ENCODE data around the gene TMA7.

The TMA7 gene

DNA sequence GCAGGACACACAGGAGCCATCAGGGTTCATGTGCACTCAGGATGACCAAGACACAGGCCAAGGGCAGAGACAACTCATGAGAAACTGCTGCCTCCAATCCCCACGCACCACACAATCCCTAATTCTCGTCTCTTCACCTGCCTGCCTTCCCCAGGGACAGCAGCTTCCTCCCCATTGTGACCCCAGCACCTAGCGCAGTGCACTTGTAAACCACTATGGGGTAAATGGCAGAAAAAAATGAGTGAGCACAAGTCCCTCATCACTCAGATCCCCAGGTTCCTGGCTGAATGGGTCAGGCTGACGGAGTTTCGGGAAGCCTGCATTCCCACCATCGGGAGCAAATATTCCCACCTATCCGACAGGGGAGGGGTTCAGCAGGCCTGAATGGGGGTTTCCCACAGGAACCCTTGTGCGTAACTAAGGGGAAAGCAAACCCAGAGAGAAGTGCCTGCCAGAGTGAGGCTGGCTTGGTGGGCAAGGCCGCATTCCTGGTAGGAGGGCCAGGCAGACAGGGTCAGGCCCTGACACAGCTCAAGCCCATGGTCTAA, 28.9 kb upstream of the TMA7 start:
- no peaks in the 10 kb centered on the region for H3K4me1 ChIP-seq (ENCODE audit: control insufficient read depth, insufficient read depth, low read length)
- H3K4me3 ChIP-seq (ENCODE audit: low read depth, low read length): no peak overlapping the region
- no peak overlapping the region for H3K9ac ChIP-seq (ENCODE audit: low read depth, low read length)
- no peak overlapping the region for H3K27ac ChIP-seq (ENCODE audit: low read depth, low read length)
- H3K27me3 ChIP-seq (ENCODE audit: control insufficient read depth, insufficient read depth, low read length): no peaks in the 10 kb centered on the region
- peaks cover 98% of the 10 kb centered on the region for H3K36me3 ChIP-seq (ENCODE audit: control insufficient read depth, insufficient read depth, low read length)
- no peaks in the 10 kb centered on the region for H3K9me3 ChIP-seq (ENCODE audit: control insufficient read depth, insufficient read depth, low read length)

DNA sequence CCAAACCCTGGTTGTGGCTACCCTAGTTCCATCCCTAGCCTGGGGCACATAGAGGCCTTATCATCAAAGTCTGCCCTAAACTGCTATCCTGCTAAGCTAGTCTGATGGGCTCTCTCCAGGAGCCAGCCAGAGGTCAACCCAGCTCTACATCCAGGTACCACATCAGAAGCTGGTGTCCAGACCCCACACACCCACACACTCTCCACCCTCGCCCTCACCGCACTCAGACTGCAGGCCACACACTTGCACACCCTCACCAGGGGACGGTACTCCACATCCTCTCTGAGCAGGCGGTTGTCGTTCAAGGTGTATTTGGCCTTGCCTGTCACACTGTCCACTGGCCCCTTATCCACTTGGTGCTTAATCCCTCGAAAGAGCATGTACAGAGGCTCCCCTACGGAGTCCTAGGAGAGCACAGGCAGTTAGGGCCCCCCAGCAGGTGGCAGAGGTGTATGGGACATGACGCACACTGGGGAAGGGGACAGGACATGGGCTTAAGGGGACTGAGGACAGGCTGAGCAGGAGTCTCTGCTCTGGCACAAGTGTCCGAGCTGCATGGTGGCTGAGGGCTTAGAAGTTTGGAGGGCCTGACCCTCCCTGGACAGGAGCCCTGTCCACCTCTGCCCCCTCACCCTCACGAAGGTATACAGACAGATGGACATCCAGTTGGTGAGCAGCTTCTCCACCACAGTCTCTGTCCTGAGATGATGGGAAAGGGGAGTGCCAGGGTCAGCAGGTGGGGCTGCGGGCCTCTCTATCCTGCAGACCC, 28.3 kb upstream of the TMA7 start:
- no peak overlapping the region for H3K4me3 ChIP-seq (ENCODE audit: low read depth, low read length)
- H3K27me3 ChIP-seq (ENCODE audit: control insufficient read depth, insufficient read depth, low read length): no peaks in the 10 kb centered on the region
- no peaks in the 10 kb centered on the region for H3K4me1 ChIP-seq (ENCODE audit: control insufficient read depth, insufficient read depth, low read length)
- no peak overlapping the region for H3K27ac ChIP-seq (ENCODE audit: low read depth, low read length)
- H3K9me3 ChIP-seq (ENCODE audit: control insufficient read depth, insufficient read depth, low read length): no peaks in the 10 kb centered on the region
- no peak overlapping the region for H3K9ac ChIP-seq (ENCODE audit: low read depth, low read length)
- H3K36me3 ChIP-seq (ENCODE audit: control insufficient read depth, insufficient read depth, low read length): peaks cover 98% of the 10 kb centered on the region

DNA sequence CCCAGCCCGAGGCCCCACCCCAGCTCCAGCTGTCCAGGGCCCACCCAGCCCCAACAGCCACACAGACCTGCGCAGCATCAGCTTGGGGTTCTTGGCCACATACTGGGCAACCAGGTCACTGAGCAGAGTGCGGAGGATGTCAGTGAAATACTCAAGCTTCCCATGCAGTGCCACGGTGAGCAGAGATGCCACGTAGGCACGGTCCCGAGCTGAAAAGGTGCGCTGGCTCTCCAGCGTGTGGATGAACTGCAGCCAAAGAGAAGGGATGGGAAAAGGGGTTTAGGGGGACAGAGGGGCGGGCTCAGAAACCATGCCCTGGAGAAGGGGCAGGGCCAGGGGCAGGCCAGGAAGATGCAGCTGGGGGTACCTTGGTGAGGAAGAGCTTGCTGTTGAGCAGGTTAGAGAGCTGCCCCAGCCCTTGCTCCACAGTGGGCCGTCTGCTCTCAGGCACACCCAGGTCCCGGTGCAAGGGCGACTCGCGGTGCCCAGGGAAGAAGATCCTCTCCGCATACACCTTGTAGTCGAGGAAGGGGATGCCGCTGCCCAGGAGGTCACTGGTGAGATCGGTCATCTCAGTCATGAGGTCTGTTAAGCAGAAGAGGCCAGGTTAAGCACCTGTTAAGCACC, 27.6 kb upstream of the TMA7 start:
- no peaks in the 10 kb centered on the region for H3K9me3 ChIP-seq (ENCODE audit: control insufficient read depth, insufficient read depth, low read length)
- no peak overlapping the region for H3K27ac ChIP-seq (ENCODE audit: low read depth, low read length)
- H3K9ac ChIP-seq (ENCODE audit: low read depth, low read length): no peak overlapping the region
- no peaks in the 10 kb centered on the region for H3K27me3 ChIP-seq (ENCODE audit: control insufficient read depth, insufficient read depth, low read length)
- peaks cover 98% of the 10 kb centered on the region for H3K36me3 ChIP-seq (ENCODE audit: control insufficient read depth, insufficient read depth, low read length)
- H3K4me1 ChIP-seq (ENCODE audit: control insufficient read depth, insufficient read depth, low read length): no peaks in the 10 kb centered on the region
- no peak overlapping the region for H3K4me3 ChIP-seq (ENCODE audit: low read depth, low read length)

DNA sequence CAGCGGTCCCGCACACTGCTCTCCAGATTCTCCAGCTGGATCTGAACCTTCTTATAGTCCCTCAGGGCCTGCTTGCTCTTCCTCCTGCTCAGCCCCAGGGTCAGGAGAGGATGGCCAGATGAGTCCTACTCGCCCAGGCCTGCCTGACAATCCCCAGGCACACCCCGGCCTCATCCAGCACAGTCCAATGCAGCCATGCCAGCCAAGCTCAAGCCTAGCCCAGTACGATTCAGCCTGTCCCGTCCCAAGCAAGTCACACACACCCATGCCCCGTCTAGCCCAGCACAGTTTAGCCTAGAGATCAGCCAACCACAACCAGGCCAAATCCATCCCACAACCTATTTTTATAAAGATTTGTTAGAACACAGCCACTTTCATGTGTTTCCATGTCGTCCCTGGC, 27.0 kb upstream of the TMA7 start:
- Histone ChIP-seq H3K9ac (ENCODE audit: low read depth, low read length) (no peak overlapping the region), H3K27ac (ENCODE audit: low read depth, low read length) (no peak overlapping the region)

DNA sequence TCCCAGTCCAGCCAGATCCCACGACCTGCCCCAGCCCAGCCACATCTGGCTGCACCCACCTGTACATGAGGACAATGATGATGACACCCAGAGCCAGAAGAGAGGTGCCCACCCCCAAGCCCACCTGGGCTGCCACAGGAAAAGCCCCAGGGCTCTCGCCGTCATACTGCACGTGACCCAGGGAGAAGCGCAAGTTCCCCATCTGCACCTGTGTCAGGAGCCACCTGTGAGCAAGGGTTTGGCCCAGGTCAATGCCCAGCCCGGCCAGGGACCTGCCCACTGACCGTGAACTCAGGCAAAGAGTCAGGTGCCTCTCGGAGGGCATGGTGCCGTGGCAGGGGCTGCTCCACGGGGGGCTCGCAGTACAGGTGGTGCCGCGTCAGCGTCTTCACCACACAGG, 26.4 kb upstream of the TMA7 start:
- Histone ChIP-seq H3K27ac (ENCODE audit: low read depth, low read length) (no peak overlapping the region), H3K9ac (ENCODE audit: low read depth, low read length) (no peak overlapping the region), H3K9me3 (ENCODE audit: control insufficient read depth, insufficient read depth, low read length) (no peaks in the 10 kb centered on the region), H3K27me3 (ENCODE audit: control insufficient read depth, insufficient read depth, low read length) (no peaks in the 10 kb centered on the region), H3K4me1 (ENCODE audit: control insufficient read depth, insufficient read depth, low read length) (no peaks in the 10 kb centered on the region), H3K4me3 (ENCODE audit: low read depth, low read length) (no peak overlapping the region), H3K36me3 (ENCODE audit: control insufficient read depth, insufficient read depth, low read length) (peaks cover 99% of the 10 kb centered on the region)

More for the DNA sequence above, 27.0 kb upstream of the TMA7 start:
- Histone ChIP-seq H3K36me3 (ENCODE audit: control insufficient read depth, insufficient read depth, low read length) (peaks cover 99% of the 10 kb centered on the region), H3K4me1 (ENCODE audit: control insufficient read depth, insufficient read depth, low read length) (no peaks in the 10 kb centered on the region), H3K27me3 (ENCODE audit: control insufficient read depth, insufficient read depth, low read length) (no peaks in the 10 kb centered on the region), H3K4me3 (ENCODE audit: low read depth, low read length) (no peak overlapping the region), H3K9me3 (ENCODE audit: control insufficient read depth, insufficient read depth, low read length) (no peaks in the 10 kb centered on the region)

DNA sequence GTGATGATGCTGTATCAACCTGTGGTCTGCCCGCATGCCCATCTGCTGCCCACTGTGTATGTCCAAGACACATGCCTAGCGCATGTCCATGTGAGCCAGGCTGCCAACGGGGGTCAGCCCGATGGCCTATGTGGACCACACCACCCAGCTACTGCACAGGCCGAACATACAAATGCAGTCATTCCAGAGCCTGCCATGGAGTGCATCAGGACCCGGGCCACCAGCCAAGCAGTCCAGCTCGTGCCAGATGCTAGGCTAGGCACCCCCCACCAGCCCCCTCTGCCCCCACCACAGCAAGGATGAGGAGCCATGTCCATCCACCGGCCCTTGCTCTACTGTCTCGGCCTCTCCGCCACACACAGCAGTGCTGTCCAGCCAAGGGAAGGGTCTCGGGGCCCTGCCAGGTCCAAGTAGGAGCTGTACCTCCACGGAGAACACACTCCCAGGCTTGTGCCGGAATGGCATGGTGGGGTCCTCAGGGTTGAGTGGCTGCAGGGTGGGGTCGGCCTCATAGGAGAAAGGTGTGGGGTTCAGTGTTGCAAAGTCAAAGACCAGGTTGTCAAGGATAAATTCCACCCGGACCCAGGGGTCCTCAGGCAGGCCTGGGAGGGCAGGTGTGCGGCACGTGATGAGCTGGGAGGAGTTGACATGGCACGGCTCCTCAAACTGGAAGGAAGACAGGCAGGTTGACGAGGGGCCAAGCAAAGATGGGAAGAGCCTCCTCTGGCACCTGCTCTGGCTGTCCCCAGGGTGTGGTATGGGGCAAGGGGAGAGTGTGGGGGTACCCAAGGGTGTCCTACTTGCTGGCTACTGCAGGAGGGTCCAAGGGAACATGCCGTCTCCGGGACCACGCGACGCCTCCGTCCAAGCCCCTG, 25.4 kb upstream of the TMA7 start:
- no peaks in the 10 kb centered on the region for H3K27me3 ChIP-seq (ENCODE audit: control insufficient read depth, insufficient read depth, low read length)
- H3K9me3 ChIP-seq (ENCODE audit: control insufficient read depth, insufficient read depth, low read length): no peaks in the 10 kb centered on the region
- H3K4me3 ChIP-seq (ENCODE audit: low read depth, low read length): no peak overlapping the region
- H3K36me3 ChIP-seq (ENCODE audit: control insufficient read depth, insufficient read depth, low read length): peaks cover 99% of the 10 kb centered on the region
- no peaks in the 10 kb centered on the region for H3K4me1 ChIP-seq (ENCODE audit: control insufficient read depth, insufficient read depth, low read length)
- H3K27ac ChIP-seq (ENCODE audit: low read depth, low read length): no peak overlapping the region
- no peak overlapping the region for H3K9ac ChIP-seq (ENCODE audit: low read depth, low read length)

DNA sequence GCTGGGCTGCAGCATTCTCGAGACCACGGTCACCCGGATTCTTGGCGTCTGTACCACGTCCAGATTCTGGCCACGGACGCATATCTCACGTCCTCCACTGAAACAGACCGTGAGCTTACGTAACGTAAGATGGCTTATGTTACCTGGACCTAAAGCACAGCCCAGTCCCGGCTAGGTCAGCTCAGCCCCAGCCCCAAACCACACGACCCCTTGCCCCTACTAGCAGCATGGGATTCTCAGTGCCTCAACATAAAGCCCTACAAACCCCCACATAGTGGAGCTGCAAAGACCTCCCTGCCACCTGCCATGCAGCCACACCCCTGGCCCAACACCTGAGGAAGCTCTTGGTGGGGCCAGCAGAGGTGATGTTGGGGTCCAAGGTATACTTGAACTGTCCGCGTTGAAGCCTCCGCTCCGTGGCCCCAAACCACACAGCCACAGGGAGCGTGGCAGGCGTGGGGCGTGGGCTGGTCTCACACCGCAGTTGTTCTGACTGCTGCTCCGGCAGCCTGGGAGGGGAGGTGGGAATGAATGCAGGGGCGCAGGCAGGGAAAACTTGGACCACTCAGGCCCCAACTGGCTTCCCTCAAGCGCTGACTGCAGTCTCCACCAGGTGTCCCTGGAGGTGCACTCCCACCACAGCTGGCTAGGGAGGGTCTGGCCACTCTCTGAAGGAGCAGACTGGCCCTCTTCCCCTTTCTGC, 24.7 kb upstream of the TMA7 start:
- Histone ChIP-seq H3K27me3 (ENCODE audit: control insufficient read depth, insufficient read depth, low read length) (no peaks in the 10 kb centered on the region), H3K36me3 (ENCODE audit: control insufficient read depth, insufficient read depth, low read length) (peaks cover 99% of the 10 kb centered on the region), H3K4me3 (ENCODE audit: low read depth, low read length) (no peak overlapping the region), H3K9me3 (ENCODE audit: control insufficient read depth, insufficient read depth, low read length) (no peaks in the 10 kb centered on the region), H3K9ac (ENCODE audit: low read depth, low read length) (no peak overlapping the region), H3K27ac (ENCODE audit: low read depth, low read length) (no peak overlapping the region), H3K4me1 (ENCODE audit: control insufficient read depth, insufficient read depth, low read length) (no peaks in the 10 kb centered on the region)

DNA sequence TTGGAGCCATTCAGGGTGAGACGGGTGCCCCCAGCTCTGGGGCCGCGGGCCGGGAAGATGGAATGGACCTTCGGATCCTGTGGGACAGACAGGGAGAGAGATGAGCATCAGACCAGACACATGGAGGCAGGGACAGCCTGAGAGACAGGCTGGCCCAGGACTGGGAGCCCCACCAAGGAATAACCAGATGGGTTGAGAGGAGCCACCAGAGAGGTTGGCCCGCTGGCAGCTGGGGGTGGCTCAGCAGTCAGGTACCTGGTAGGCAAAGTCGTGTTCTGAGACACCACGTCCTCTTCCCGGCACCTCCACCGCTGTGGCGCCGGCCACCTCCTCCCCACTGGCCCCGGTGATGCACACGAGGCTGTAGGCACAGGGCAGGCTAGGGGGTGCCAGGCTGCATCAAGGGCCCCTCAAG, 24.0 kb upstream of the TMA7 start:
- Histone ChIP-seq H3K9me3 (ENCODE audit: control insufficient read depth, insufficient read depth, low read length) (no peaks in the 10 kb centered on the region), H3K4me3 (ENCODE audit: low read depth, low read length) (no peak overlapping the region), H3K36me3 (ENCODE audit: control insufficient read depth, insufficient read depth, low read length) (peaks cover 99% of the 10 kb centered on the region), H3K27ac (ENCODE audit: low read depth, low read length) (no peak overlapping the region), H3K4me1 (ENCODE audit: control insufficient read depth, insufficient read depth, low read length) (no peaks in the 10 kb centered on the region), H3K9ac (ENCODE audit: low read depth, low read length) (no peak overlapping the region), H3K27me3 (ENCODE audit: control insufficient read depth, insufficient read depth, low read length) (no peaks in the 10 kb centered on the region)

DNA sequence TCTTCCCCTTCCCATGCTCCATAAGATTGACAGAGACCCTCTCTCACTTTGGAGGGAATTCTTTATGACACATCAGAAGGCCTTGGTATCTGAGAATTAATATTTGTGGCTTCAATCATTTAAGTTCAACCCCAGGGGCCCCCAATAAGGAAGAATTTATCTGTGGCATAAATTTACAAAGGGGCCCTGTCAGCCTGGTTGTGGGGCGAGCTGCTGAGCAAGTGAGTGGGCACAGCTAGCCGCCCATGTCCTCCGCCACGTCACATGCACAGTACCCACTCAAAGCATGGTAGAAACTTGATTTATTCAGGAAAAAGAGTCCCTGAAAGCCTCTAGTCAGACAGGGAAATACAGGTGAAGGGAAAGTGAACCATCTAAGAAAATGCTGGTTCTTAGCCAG, 23.5 kb upstream of the TMA7 start:
- Histone ChIP-seq H3K27ac (ENCODE audit: low read depth, low read length) (no peak overlapping the region), H3K36me3 (ENCODE audit: control insufficient read depth, insufficient read depth, low read length) (peaks cover 99% of the 10 kb centered on the region), H3K4me3 (ENCODE audit: low read depth, low read length) (no peak overlapping the region), H3K9me3 (ENCODE audit: control insufficient read depth, insufficient read depth, low read length) (no peaks in the 10 kb centered on the region), H3K27me3 (ENCODE audit: control insufficient read depth, insufficient read depth, low read length) (no peaks in the 10 kb centered on the region), H3K9ac (ENCODE audit: low read depth, low read length) (no peak overlapping the region), H3K4me1 (ENCODE audit: control insufficient read depth, insufficient read depth, low read length) (no peaks in the 10 kb centered on the region)

DNA sequence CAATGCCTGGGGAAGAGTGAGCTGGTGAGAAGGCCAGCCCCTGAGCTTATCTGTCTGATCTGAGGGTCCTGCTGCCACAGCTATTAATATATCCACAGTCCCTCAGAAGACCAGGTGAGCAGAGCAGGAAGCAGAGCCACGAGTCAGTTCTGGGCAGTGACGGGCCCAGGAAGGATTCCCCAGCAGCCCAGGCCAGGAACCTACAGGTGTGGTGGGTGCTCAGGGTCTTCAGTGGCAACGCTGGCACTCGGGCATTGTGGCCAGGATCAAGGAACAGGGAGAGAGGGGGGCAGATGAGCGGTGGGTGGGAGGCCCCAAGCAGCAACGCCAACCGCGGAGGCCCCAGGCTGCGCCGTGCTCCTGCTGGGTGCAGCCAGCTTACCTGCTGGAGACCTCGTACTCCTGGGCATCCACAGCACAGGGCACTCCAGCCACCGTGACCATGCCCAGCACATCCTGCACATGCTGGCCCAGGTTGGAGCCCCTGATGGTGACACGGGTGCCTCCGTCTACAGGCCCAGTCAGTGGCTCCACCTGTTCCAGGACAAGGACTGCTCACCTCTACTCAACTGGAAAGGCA, 22.4 kb upstream of the TMA7 start:
- H3K36me3 ChIP-seq (ENCODE audit: control insufficient read depth, insufficient read depth, low read length): peaks cover 99% of the 10 kb centered on the region
- H3K4me1 ChIP-seq (ENCODE audit: control insufficient read depth, insufficient read depth, low read length): no peaks in the 10 kb centered on the region

More for the DNA sequence above, 22.4 kb upstream of the TMA7 start:
- Histone ChIP-seq H3K27me3 (ENCODE audit: control insufficient read depth, insufficient read depth, low read length) (no peaks in the 10 kb centered on the region), H3K9ac (ENCODE audit: low read depth, low read length) (no peak overlapping the region), H3K27ac (ENCODE audit: low read depth, low read length) (no peak overlapping the region), H3K9me3 (ENCODE audit: control insufficient read depth, insufficient read depth, low read length) (no peaks in the 10 kb centered on the region), H3K4me3 (ENCODE audit: low read depth, low read length) (no peak overlapping the region)
